ENCODE measurements around the gene CHL1.
A peak's percentile ranks its signal among the peaks of the same experiment; 100 is the strongest.
"Not testable (repeated sequence)": the region's sequence is repeated elsewhere in the genome, so short reads cannot be mapped to it uniquely, and the experiment has no call there.

The CHL1 gene

DNA sequence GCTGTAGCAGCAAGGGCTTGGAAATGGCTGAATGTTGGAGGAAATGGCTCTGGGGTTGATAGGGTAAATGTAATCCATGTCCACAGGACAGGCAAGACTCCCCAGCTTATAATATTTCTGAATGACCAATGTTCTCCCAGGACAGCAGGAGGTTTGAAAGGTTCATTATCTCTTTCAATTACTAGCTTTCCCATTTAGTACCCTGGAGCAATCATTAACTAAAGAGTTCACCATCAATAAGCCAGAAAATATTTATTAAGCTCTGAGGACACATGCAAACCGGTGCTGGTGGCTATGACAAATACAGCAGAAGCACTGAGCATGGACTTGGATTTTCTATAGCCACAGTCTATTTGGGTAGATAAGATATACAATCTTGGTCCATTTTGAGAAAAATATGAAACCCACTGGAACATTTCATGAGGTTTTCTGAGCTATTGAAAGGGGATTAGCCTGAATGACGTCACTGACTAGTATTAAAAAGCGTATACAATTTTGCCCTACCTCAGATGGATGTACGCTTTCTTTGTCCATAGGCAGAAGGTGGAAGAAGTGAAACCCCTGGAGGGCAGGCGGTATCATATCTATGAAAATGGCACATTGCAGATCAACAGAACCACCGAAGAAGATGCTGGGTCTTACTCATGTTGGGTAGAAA is 166.2 kb downstream of the CHL1 start:
- no peak overlapping the region for H3K4me3 ChIP-seq (ENCODE audit: control insufficient read depth, low read depth, low read length)
- DNase-seq (ENCODE audit: low read depth) = no peak
- TF ChIP-seq, protein P1, sequence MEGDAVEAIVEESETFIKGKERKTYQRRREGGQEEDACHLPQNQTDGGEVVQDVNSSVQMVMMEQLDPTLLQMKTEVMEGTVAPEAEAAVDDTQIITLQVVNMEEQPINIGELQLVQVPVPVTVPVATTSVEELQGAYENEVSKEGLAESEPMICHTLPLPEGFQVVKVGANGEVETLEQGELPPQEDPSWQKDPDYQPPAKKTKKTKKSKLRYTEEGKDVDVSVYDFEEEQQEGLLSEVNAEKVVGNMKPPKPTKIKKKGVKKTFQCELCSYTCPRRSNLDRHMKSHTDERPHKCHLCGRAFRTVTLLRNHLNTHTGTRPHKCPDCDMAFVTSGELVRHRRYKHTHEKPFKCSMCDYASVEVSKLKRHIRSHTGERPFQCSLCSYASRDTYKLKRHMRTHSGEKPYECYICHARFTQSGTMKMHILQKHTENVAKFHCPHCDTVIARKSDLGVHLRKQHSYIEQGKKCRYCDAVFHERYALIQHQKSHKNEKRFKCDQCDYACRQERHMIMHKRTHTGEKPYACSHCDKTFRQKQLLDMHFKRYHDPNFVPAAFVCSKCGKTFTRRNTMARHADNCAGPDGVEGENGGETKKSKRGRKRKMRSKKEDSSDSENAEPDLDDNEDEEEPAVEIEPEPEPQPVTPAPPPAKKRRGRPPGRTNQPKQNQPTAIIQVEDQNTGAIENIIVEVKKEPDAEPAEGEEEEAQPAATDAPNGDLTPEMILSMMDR (IDR thresholded peaks at IDR 0.05; ENCODE audit: control insufficient read depth, insufficient read depth, low read depth, low read length, missing control alignments) = no peak

GRCh38 chr3:364287-364686 is 167.7 kb downstream of the CHL1 start:
- no peak overlapping the region for H3K4me3 ChIP-seq (ENCODE audit: control insufficient read depth, low read depth, low read length)
- no peak for DNase-seq (ENCODE audit: low read depth)
- TF ChIP-seq, protein P1 (IDR thresholded peaks at IDR 0.05; ENCODE audit: control insufficient read depth, insufficient read depth, low read depth, low read length, missing control alignments) = no peak

DNA sequence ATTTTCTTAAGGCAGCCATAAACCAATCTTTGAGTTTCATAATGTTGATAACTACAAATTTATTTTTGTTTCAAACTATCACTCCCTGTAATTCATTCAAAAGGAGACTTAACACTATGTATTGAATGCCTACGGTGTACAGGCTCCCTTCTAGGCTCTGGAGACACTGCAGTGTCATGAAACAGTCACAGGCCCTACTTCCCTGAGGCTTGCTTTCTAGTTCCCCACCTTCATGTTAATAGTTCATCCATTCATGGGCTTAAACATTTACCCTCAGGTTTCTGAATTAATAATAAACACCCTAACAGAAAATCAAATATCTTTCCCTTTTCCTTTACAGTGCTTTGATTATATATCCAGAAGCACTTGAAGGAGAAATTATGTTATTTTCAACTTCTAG is 168.7 kb downstream of the CHL1 start:
- no peak overlapping the region for H3K4me3 ChIP-seq (ENCODE audit: control insufficient read depth, low read depth, low read length)
- no peak for DNase-seq (ENCODE audit: low read depth)
- TF ChIP-seq, protein P1 (IDR thresholded peaks at IDR 0.05; ENCODE audit: control insufficient read depth, insufficient read depth, low read depth, low read length, missing control alignments) = no peak

GRCh38 chr3:366253-366652 is 169.7 kb downstream of the CHL1 start:
- H3K4me3 ChIP-seq (ENCODE audit: control insufficient read depth, low read depth, low read length); DNase-seq (ENCODE audit: low read depth): not testable (repeated sequence)

DNA sequence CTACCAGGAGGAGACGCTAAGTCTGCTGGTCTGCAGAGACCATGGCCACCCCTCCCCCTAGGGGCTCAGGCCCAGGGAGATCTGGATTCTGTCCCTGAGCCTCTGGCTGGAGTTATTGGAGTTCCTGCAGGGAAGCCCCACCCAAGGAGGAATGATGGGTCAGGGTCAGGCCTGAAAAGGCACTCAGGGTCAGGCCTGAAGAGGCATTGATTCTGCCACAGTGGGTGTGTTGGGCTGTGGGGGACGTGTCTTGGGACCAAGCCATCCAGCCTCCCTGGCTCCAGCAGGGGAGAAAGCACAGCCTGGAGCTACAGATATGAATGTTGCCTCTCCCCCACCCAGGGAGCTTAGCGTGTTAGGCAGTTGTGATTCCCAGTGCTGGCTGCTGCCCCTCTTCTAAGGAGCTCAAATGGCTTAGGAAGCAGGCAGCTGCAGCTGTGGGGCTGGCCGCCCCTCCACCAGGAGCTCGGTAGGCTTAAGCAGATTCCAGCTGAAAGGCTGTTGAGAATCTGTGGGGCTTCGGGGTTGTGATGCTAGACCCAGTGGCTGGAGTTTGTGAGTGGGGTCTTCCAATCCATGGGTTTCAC is 176.7 kb downstream of the CHL1 start:
- H3K4me3 ChIP-seq (ENCODE audit: control insufficient read depth, low read depth, low read length) = no peak overlapping the region
- DNase-seq (ENCODE audit: low read depth) = no peak
- TF ChIP-seq, protein P1 (IDR thresholded peaks at IDR 0.05; ENCODE audit: control insufficient read depth, insufficient read depth, low read depth, low read length, missing control alignments) = no peak

DNA sequence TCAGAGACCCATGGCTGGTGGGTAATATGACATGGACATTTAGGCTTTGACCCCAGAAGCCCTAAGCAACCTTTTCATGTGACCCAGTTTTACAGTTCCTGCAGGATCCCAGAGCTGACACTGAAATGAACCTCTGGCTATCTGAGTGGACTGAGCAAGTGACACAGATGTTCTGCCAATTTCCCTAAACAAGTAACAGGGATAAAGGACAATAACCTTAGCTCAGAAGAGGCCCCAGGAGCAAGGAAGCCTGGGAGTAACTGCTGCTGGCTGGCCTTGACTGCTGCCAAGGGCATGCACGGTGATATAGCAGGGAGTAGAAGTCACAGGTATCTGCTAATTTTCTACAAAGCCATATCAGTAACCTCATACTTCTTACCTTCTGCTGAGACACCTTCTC is 177.9 kb downstream of the CHL1 start:
- TF ChIP-seq, protein P1 (IDR thresholded peaks at IDR 0.05; ENCODE audit: control insufficient read depth, insufficient read depth, low read depth, low read length, missing control alignments) = no peak

GRCh38 chr3:377158-377561 is 180.6 kb downstream of the CHL1 start:
- DNase-seq (ENCODE audit: low read depth) = peak; percentile 8
- H3K4me3 ChIP-seq (ENCODE audit: control insufficient read depth, low read depth, low read length) = no peak overlapping the region
- TF ChIP-seq, protein P1 (IDR thresholded peaks at IDR 0.05; ENCODE audit: control insufficient read depth, insufficient read depth, low read depth, low read length, missing control alignments) = no peak

More for the DNA sequence above, 177.9 kb downstream of the CHL1 start:
- no peak for DNase-seq (ENCODE audit: low read depth)
- H3K4me3 ChIP-seq (ENCODE audit: control insufficient read depth, low read depth, low read length) = no peak overlapping the region

Measured in AG09309 (cell line).